AG04450 (cell line): ENCODE results near the gene CPSF7. TPM values are rescaled to one million over a fixed set of nuclear protein-coding genes. Genes with fewer than 3 reads are reported as not detected.

Experiments
- CTCF ChIA-PET: fragments of 300-600, 350-600 bp; formaldehyde crosslinking; extraction: SDS; loops from one replicate; lab custom pipeline; 2022; ENCODE audit warnings: antibody characterized with exemption, inconsistent platforms; lab: Charles Lee
- POLR2A ChIA-PET: fragments of 350-600 bp; formaldehyde crosslinking; extraction: SDS; loops from one replicate; lab custom pipeline; 2021; ENCODE audit warnings: antibody characterized with exemption, inconsistent platforms; lab: Yijun Ruan, JAX
- DNase-seq: peaks from one replicate; pipeline ENCODE4 v3.0.0-alpha.2; 2011; ENCODE audit warnings: low read depth, low spot score
- H3K27ac ChIP-seq: one replicate; pipeline ENCODE4 v1.5.1; 2012; ENCODE audit warnings: low read depth, low read length, control low read depth
- H3K27me3 ChIP-seq: one replicate; pipeline ENCODE4 v1.6.0; 2012; ENCODE audit warnings: low read length; ENCODE audit not compliant: control insufficient read depth, insufficient read depth
- H3K4me3 ChIP-seq: 2 replicates; pipeline ENCODE4 v1.5.1; 2011; ENCODE audit warnings: mild to moderate bottlenecking, low read depth, low read length, control low read depth
- H3K9me3 ChIP-seq: 2 replicates; pipeline ENCODE4 v1.5.1; 2012; ENCODE audit warnings: low read length; ENCODE audit not compliant: control insufficient read depth, insufficient read depth
- CTCF ChIP-seq: IDR thresholded peaks from 2 replicates; pipeline ENCODE4 v1.5.1; 2011; ENCODE audit warnings: low read depth, low read length, control low read depth, inconsistent platforms
- polyA plus RNA-seq: library from polyadenylated mRNA; depleted of rRNA; stranded (reverse); fragments of >200 nt; gene quantifications from 2 replicates; pipeline ENCODE4 v1.2.3, GENCODE V29; 2011

The CPSF7 gene
- polyA plus RNA-seq, 1 experiment = 37.3 TPM

- Histone ChIP-seq H3K9me3 (no peaks in the 10 kb centered on the region), H3K27me3 (no peaks in the 10 kb centered on the region), H3K27ac (no peak overlapping the region), H3K4me3 (no peak overlapping the region)
- no peak for DNase-seq
- no peak for TF ChIP-seq CTCF
- POLR2A ChIA-PET = no interaction called here
- CTCF ChIA-PET = interaction anchor here (2.0 to 2.1 kb wide), 2 partner anchors 17 to 99 kb away, joined by 8 to 9 read pairs; no protein-coding TSS in a partner anchor
Observed at GRCh38 chr11:61418136-61418535, 11.6 kb downstream of the CPSF7 start.

- Histone ChIP-seq H3K9me3 (no peaks in the 10 kb centered on the region), H3K27me3 (no peaks in the 10 kb centered on the region), H3K27ac (peak overlapping the region; percentile 4), H3K4me3 (no peak overlapping the region)
- CTCF ChIA-PET = interaction anchor here (1.1 to 2.1 kb wide), 3 partner anchors 18 to 99 kb away, joined by 3 to 9 read pairs (median 8); no protein-coding TSS in a partner anchor
- POLR2A ChIA-PET = no interaction called here
- TF ChIP-seq CTCF = no peak
- no peak for DNase-seq
Observed at GRCh38 chr11:61417670-61418069, 12.1 kb downstream of the CPSF7 start.

GRCh38 chr11:61416941-61417340 lies 12.8 kb downstream of the CPSF7 start:
- H3K27ac ChIP-seq = no peak overlapping the region
- no peak for TF ChIP-seq CTCF
- POLR2A ChIA-PET = no interaction called here
- DNase-seq = no peak
- CTCF ChIA-PET = interaction anchor here (0.8 to 2.1 kb wide), 4 partner anchors 12 to 100 kb away, joined by 3 to 9 read pairs (median 6); partner anchors contain the start of genes CPSF7 and SDHAF2
- H3K27me3 ChIP-seq = no peaks in the 10 kb centered on the region
- no peak overlapping the region for H3K4me3 ChIP-seq
- H3K9me3 ChIP-seq = no peaks in the 10 kb centered on the region

- no peaks in the 10 kb centered on the region for H3K9me3 ChIP-seq
- POLR2A ChIA-PET = no interaction called here
- CTCF ChIA-PET = no interaction called here
- no peak for DNase-seq
- H3K27me3 ChIP-seq = no peaks in the 10 kb centered on the region
- TF ChIP-seq CTCF = no peak
- H3K4me3 ChIP-seq = no peak overlapping the region
- no peak overlapping the region for H3K27ac ChIP-seq
Observed at GRCh38 chr11:61415381-61415780, 14.4 kb downstream of the CPSF7 start.

GRCh38 chr11:61414547-61414946 lies 15.2 kb downstream of the CPSF7 start:
- Histone ChIP-seq H3K27ac (no peak overlapping the region), H3K9me3 (no peaks in the 10 kb centered on the region), H3K27me3 (no peaks in the 10 kb centered on the region), H3K4me3 (no peak overlapping the region)
- DNase-seq = no peak
- TF ChIP-seq CTCF = no peak
- ChIA-PET POLR2A (interaction anchor here (0.7 to 1.1 kb wide), 2 partner anchors 11 to 345 kb away, joined by 6 to 7 read pairs; no protein-coding TSS in a partner anchor), CTCF (no interaction called here)
